HCT116 (cell line): Measurements from ENCODE around the gene MICAL3.

Experiments
- EZH2 ChIP-seq: fragments of 200-600 bp; sonication (generic); IDR thresholded peaks from 2 replicates; pipeline ENCODE4 v1.6.1; 2017; ENCODE audit warnings: antibody characterized with exemption, mixed run types
- EZH2phosphoT487 ChIP-seq: fragments of 200-600 bp; IDR thresholded peaks from 2 replicates; pipeline ENCODE4 v1.6.1; 2018; ENCODE audit warnings: antibody characterized with exemption, borderline replicate concordance
- POLR2A ChIP-seq: IDR thresholded peaks from 2 replicates; pipeline ENCODE4 v1.7.0; 2011; ENCODE audit warnings: borderline replicate concordance; ENCODE audit not compliant: insufficient read depth, insufficient read length; ENCODE audit errors: extremely low read depth
- POLR2AphosphoS5 ChIP-seq: IDR thresholded peaks from 2 replicates; pipeline ENCODE4 v1.6.1; 2011; ENCODE audit warnings: mild to moderate bottlenecking, low read depth, low read length, moderate library complexity
- SIN3A ChIP-seq: IDR thresholded peaks from 2 replicates; pipeline ENCODE4 v1.6.1; 2012; ENCODE audit warnings: low read depth
- SRF ChIP-seq: IDR thresholded peaks from 2 replicates; pipeline ENCODE4 v1.6.1; 2012; ENCODE audit warnings: low read depth
- YY1 ChIP-seq: IDR thresholded peaks from 2 replicates; pipeline ENCODE4 v1.6.1; 2011; ENCODE audit warnings: low read length, low read depth, moderate library complexity, mild to moderate bottlenecking; ENCODE audit not compliant: insufficient replicate concordance; ENCODE audit errors: extremely low read depth
- ZFX ChIP-seq: fragments of 450-650 bp; IDR thresholded peaks from 2 replicates; pipeline ENCODE4 v1.6.1; 2017
- ZNF274 ChIP-seq: fragments of 200-500 bp; sonication (Bioruptor generic); IDR thresholded peaks from 2 replicates; pipeline ENCODE4 v1.6.1; 2014; ENCODE audit warnings: mild to moderate bottlenecking, low read depth, low read length, inconsistent platforms
- TF ChIP-seq, protein P1 (sequence below), 3 experiments: fragments of 200-600 bp in 1 of 3; sonication (generic) in 1 of 3; IDR thresholded peaks in 2 of 3; conservative IDR thresholded peaks in 1 of 3; 2 replicates each; pipeline ENCODE4 v1.5.1; 2012 to 2017; ENCODE audit warnings: low read depth in 2 of 3, low read length in 2 of 3, antibody characterized with exemption in 1 of 3, borderline replicate concordance in 1 of 3, control low read depth in 1 of 3, mild to moderate bottlenecking in 1 of 3, mixed read lengths in 1 of 3, mixed run types in 1 of 3, moderate library complexity in 1 of 3; ENCODE audit not compliant: insufficient read depth in 1 of 3
- TF ChIP-seq, protein P2 (sequence below): IDR thresholded peaks from 2 replicates; pipeline ENCODE4 v1.6.1; 2012; ENCODE audit warnings: low read depth
- TF ChIP-seq, protein P3 (sequence below): IDR thresholded peaks from 2 replicates; pipeline ENCODE4 v1.6.1; 2012
- TF ChIP-seq, protein P4 (sequence below): IDR thresholded peaks from 2 replicates; pipeline ENCODE4 v1.6.1; 2011; ENCODE audit warnings: mild to moderate bottlenecking, low read length, moderate library complexity; ENCODE audit not compliant: insufficient replicate concordance; ENCODE audit errors: extremely low read depth

DNA sequence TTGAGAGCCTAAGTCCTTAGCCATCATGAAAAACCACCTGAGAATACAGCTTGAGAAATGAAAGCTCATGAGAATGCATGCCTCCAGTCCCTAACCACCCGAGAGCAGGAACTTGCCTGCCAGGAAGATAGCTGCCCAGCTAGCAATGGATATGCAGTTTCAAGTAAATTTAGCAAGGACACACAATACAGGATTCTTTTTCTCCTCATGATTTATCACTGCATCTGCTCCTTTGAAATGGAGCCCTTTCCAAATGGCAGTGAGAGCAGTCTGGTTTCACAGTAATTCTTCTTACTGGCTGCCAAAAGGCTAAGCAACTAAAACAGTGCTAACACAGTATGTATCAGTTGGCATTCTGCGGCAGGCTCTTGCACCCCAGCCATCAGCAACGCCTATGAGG lies 109.9 kb downstream of the MICAL3 start:
- TF ChIP-seq POLR2A (no peak), EZH2 (no peak), SRF (no peak), SIN3A (no peak), ZNF274 (no peak), YY1 (no peak), EZH2phosphoT487 (no peak), POLR2AphosphoS5 (no peak), ZFX (no peak)
- TF ChIP-seq, protein P1, sequence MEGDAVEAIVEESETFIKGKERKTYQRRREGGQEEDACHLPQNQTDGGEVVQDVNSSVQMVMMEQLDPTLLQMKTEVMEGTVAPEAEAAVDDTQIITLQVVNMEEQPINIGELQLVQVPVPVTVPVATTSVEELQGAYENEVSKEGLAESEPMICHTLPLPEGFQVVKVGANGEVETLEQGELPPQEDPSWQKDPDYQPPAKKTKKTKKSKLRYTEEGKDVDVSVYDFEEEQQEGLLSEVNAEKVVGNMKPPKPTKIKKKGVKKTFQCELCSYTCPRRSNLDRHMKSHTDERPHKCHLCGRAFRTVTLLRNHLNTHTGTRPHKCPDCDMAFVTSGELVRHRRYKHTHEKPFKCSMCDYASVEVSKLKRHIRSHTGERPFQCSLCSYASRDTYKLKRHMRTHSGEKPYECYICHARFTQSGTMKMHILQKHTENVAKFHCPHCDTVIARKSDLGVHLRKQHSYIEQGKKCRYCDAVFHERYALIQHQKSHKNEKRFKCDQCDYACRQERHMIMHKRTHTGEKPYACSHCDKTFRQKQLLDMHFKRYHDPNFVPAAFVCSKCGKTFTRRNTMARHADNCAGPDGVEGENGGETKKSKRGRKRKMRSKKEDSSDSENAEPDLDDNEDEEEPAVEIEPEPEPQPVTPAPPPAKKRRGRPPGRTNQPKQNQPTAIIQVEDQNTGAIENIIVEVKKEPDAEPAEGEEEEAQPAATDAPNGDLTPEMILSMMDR (IDR thresholded peaks at IDR 0.05 in 2 of 3, conservative IDR thresholded peaks at IDR 0.05 in 1 of 3; ENCODE audit: borderline replicate concordance in 1 of 3, insufficient read depth in 1 of 3, low read depth in 2 of 3, low read length in 2 of 3) = no peak
- TF ChIP-seq, protein P2, sequence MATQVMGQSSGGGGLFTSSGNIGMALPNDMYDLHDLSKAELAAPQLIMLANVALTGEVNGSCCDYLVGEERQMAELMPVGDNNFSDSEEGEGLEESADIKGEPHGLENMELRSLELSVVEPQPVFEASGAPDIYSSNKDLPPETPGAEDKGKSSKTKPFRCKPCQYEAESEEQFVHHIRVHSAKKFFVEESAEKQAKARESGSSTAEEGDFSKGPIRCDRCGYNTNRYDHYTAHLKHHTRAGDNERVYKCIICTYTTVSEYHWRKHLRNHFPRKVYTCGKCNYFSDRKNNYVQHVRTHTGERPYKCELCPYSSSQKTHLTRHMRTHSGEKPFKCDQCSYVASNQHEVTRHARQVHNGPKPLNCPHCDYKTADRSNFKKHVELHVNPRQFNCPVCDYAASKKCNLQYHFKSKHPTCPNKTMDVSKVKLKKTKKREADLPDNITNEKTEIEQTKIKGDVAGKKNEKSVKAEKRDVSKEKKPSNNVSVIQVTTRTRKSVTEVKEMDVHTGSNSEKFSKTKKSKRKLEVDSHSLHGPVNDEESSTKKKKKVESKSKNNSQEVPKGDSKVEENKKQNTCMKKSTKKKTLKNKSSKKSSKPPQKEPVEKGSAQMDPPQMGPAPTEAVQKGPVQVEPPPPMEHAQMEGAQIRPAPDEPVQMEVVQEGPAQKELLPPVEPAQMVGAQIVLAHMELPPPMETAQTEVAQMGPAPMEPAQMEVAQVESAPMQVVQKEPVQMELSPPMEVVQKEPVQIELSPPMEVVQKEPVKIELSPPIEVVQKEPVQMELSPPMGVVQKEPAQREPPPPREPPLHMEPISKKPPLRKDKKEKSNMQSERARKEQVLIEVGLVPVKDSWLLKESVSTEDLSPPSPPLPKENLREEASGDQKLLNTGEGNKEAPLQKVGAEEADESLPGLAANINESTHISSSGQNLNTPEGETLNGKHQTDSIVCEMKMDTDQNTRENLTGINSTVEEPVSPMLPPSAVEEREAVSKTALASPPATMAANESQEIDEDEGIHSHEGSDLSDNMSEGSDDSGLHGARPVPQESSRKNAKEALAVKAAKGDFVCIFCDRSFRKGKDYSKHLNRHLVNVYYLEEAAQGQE = no peak
- TF ChIP-seq, protein P3, sequence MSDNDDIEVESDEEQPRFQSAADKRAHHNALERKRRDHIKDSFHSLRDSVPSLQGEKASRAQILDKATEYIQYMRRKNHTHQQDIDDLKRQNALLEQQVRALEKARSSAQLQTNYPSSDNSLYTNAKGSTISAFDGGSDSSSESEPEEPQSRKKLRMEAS = no peak
- TF ChIP-seq, protein P4, sequence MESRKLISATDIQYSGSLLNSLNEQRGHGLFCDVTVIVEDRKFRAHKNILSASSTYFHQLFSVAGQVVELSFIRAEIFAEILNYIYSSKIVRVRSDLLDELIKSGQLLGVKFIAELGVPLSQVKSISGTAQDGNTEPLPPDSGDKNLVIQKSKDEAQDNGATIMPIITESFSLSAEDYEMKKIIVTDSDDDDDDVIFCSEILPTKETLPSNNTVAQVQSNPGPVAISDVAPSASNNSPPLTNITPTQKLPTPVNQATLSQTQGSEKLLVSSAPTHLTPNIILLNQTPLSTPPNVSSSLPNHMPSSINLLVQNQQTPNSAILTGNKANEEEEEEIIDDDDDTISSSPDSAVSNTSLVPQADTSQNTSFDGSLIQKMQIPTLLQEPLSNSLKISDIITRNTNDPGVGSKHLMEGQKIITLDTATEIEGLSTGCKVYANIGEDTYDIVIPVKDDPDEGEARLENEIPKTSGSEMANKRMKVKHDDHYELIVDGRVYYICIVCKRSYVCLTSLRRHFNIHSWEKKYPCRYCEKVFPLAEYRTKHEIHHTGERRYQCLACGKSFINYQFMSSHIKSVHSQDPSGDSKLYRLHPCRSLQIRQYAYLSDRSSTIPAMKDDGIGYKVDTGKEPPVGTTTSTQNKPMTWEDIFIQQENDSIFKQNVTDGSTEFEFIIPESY = no peak
